Middle frontal gyrus (tissue), 1 donor: Measurements from ENCODE around the gene ST6GALNAC3.

Source experiments
- DNase-seq: peaks from one replicate; pipeline ENCODE4 v3.0.0-alpha.2; 2015; ENCODE audit warnings: low spot score; ENCODE audit errors: extremely low spot score

ST6GALNAC3 gene

GRCh38 chr1:76501586-76502219 is 427.2 kb downstream of the ST6GALNAC3 start:
- DNase-seq = no peak

- DNase-seq = no peak
Observed at GRCh38 chr1:76503100-76503499, 428.6 kb downstream of the ST6GALNAC3 start.

GRCh38 chr1:76503736-76504135 is 429.2 kb downstream of the ST6GALNAC3 start:
- DNase-seq = no peak

- DNase-seq = no peak
Observed at GRCh38 chr1:76507376-76507775, 432.8 kb downstream of the ST6GALNAC3 start.

GRCh38 chr1:76508871-76509270 is 434.3 kb downstream of the ST6GALNAC3 start:
- no peak for DNase-seq

- DNase-seq = no peak
Observed at GRCh38 chr1:76510672-76511557, 436.4 kb downstream of the ST6GALNAC3 start.

- no peak for DNase-seq
Observed at GRCh38 chr1:76511558-76512179, 437.1 kb downstream of the ST6GALNAC3 start.

GRCh38 chr1:76530953-76531352 is 456.4 kb downstream of the ST6GALNAC3 start:
- DNase-seq = no peak

GRCh38 chr1:76541618-76542017 is 467.1 kb downstream of the ST6GALNAC3 start:
- no peak for DNase-seq

- no peak for DNase-seq
Observed at GRCh38 chr1:76542359-76542758, 467.8 kb downstream of the ST6GALNAC3 start.

- no peak for DNase-seq
Observed at GRCh38 chr1:76543495-76543894, 468.9 kb downstream of the ST6GALNAC3 start.

GRCh38 chr1:76546354-76546933 is 471.9 kb downstream of the ST6GALNAC3 start:
- no peak for DNase-seq

- DNase-seq = no peak
Observed at GRCh38 chr1:76547916-76548315, 473.4 kb downstream of the ST6GALNAC3 start.

- DNase-seq = no peak
Observed at GRCh38 chr1:76548513-76549100, 474.1 kb downstream of the ST6GALNAC3 start.

- DNase-seq = no peak
Observed at GRCh38 chr1:76554283-76554682, 479.7 kb downstream of the ST6GALNAC3 start.

GRCh38 chr1:76562292-76562691 is 487.7 kb downstream of the ST6GALNAC3 start:
- no peak for DNase-seq

- DNase-seq = no peak
Observed at GRCh38 chr1:76568573-76569238, 494.2 kb downstream of the ST6GALNAC3 start.

GRCh38 chr1:76571248-76571647 is 496.7 kb downstream of the ST6GALNAC3 start:
- DNase-seq = no peak

- DNase-seq = no peak
Observed at GRCh38 chr1:76572229-76572628, 497.7 kb downstream of the ST6GALNAC3 start.

- DNase-seq = no peak
Observed at GRCh38 chr1:76576876-76577524, 502.5 kb downstream of the ST6GALNAC3 start.
